ENCODE results near the gene FOXL2. TPM values are rescaled to one million over a fixed set of nuclear protein-coding genes. Genes with fewer than 3 reads are reported as not detected.

The FOXL2 gene
- total and polyA plus RNA-seq, 2 of the 4 experiments (the other 2 are of a cell fraction), result 0.07 TPM; not detected in 1

GRCh38 chr3:138944929-138945708 lies 1.8 kb downstream of the FOXL2 start:
- Histone ChIP-seq H3K56ac (ENCODE audit: extremely low read depth, insufficient read depth, low read length) (no peak overlapping the region), H2AK9ac (replicated peaks; ENCODE audit: low read depth, low read length, poor library complexity) (no peak overlapping the region), H2BK20ac (ENCODE audit: low read depth, low read length) (no peak overlapping the region), H4K5ac (ENCODE audit: low read depth, low read length) (no peak overlapping the region), H3K14ac (replicated peaks; ENCODE audit: low read depth, low read length) (no peak overlapping the region), H3K4me2 (ENCODE audit: low read depth, low read length) (no peak overlapping the region), H3K4me1 (ENCODE audit: control insufficient read depth, insufficient read depth, low read length) (peaks cover 2% of the 10 kb centered on the region; the same call in 1 of the 2 replicates), H4K20me1 (ENCODE audit: insufficient read depth, low read length) (peaks cover 10% of the 10 kb centered on the region), H3K36me3 (ENCODE audit: control insufficient read depth, insufficient read depth, low read length) (no peaks in the 10 kb centered on the region), H2BK5ac (ENCODE audit: low read depth, low read length, poor library complexity, severe bottlenecking) (no peak overlapping the region), H3K27me3 (ENCODE audit: control insufficient read depth, insufficient read depth, low read length) (peaks cover 97% of the 10 kb centered on the region), H4K8ac (ENCODE audit: low read depth in 2 of 2, low read length in 2 of 2) (no peak overlapping the region), H3K27ac (ENCODE audit: insufficient read depth, low read length) (no peak overlapping the region), H2BK120ac (ENCODE audit: low read depth, low read length) (no peak overlapping the region), H2AK5ac (ENCODE audit: low read depth, low read length) (no peak overlapping the region), H3K9me1 (ENCODE audit: insufficient read depth, low read length) (0 out of 2 replicates have a peak, but pooled peaks cover 3% of the 10 kb centered on the region), H3K4ac (ENCODE audit: low read depth, low read length) (no peak overlapping the region), H3K9me3 (ENCODE audit: control insufficient read depth, insufficient read depth, low read length) (peaks cover 7% of the 10 kb centered on the region), H3K23ac (ENCODE audit: low read depth, low read length) (no peak overlapping the region; the same call in 1 of the 2 replicates), H3K18ac (ENCODE audit: low read depth, low read length) (no peak overlapping the region), H4K91ac (ENCODE audit: insufficient read depth, low read depth, low read length) (no peak overlapping the region), H2AFZ (replicated peaks; ENCODE audit: low read length, poor library complexity) (peak overlapping the region; percentile 60), H3K79me1 (ENCODE audit: low read depth in 1 of 2, low read length in 2 of 2) (no peaks in the 10 kb centered on the region), H3K9ac (ENCODE audit: low read depth, low read length) (no peak overlapping the region), H2BK15ac (ENCODE audit: low read depth, low read length) (no peak overlapping the region), H3K4me3 (ENCODE audit: insufficient read depth, low read depth, low read length) (no peak overlapping the region)
- TF ChIP-seq CEBPB (IDR thresholded peaks at IDR 0.05; ENCODE audit: low read depth, low read length) (no peak), BHLHE40 (IDR thresholded peaks at IDR 0.05; ENCODE audit: low read depth, low read length) (no peak), MAFK (IDR thresholded peaks at IDR 0.05; ENCODE audit: low read depth, low read length) (no peak), POLR2A (IDR thresholded peaks at IDR 0.05; ENCODE audit: low read depth, low read length) (no peak), CHD1 (IDR thresholded peaks at IDR 0.05; ENCODE audit: low read depth, low read length) (no peak), RFX5 (IDR thresholded peaks at IDR 0.05; ENCODE audit: low read depth, low read length) (no peak), NFE2L2 (IDR thresholded peaks at IDR 0.05; ENCODE audit: low read depth, low read length) (no peak), MAZ (IDR thresholded peaks at IDR 0.05; ENCODE audit: borderline replicate concordance, low read depth, low read length) (no peak), RCOR1 (IDR thresholded peaks at IDR 0.05; ENCODE audit: insufficient replicate concordance, low read length) (no peak), USF2 (IDR thresholded peaks at IDR 0.05; ENCODE audit: low read depth, low read length) (no peak), RAD21 (IDR thresholded peaks at IDR 0.05; ENCODE audit: low read length) (no peak)
- intact Hi-C loops (cut with micrococcal nuclease) (no loop called here), dilution Hi-C loops (cut with HindIII; ENCODE audit: low sequenced_read_pairs, unreplicated experiment) (no loop called here), in situ Hi-C loops (cut with MboI; ENCODE audit: low sequenced_read_pairs) (no loop called here)
- DNase-seq (no peak), ATAC-seq (ENCODE audit: low read depth) (no peak)
- ChIA-PET POLR2A (ENCODE audit: unreplicated experiment) (no interaction called here), CTCF (interaction anchor here (0.9 kb wide), 1 partner anchor 9 kb away, joined by 4 read pairs; no protein-coding TSS in a partner anchor)
- 5% methylated on average over 49 of the region's 80 CpGs; no CpG with 5 or more reads in 1 of the 2 experiments for WGBS, 2 experiments (ENCODE audit: extremely low coverage in 2 of 2, insufficient read length in 1 of 2)
- BruUV-seq (replicated peaks), result no TSS peak
